ENCODE data around the gene CDKL1.

- no peak for TF ChIP-seq KAT2B (IDR thresholded peaks at IDR 0.05; ENCODE audit: borderline replicate concordance, low read depth, low read length)
- no peak for TF ChIP-seq EZH2 (conservative IDR thresholded peaks at IDR 0.05; ENCODE audit: low read depth, low read length)
- no peak for TF ChIP-seq KDM5A (IDR thresholded peaks at IDR 0.05; ENCODE audit: borderline replicate concordance, low read length)
- no peak for TF ChIP-seq MXD4 (CRISPR knock-in tag; IDR thresholded peaks at IDR 0.05)
Measured at GRCh38 chr14:50410921-50411320, 14.2 kb upstream of the CDKL1 start.
